ENCODE measurements around the gene PSMD7. TPM values are rescaled to one million over a fixed set of nuclear protein-coding genes. Genes with fewer than 3 reads are reported as not detected.

Gene PSMD7
- total and polyA plus RNA-seq, 8 donors: 19.5 to 39.7 (median 30.0) TPM

- no peaks in the 10 kb centered on the region for H3K9me3 ChIP-seq
- H3K4me3 ChIP-seq: peak overlapping the region in 2 of 4 donors; percentile 88 to 98
- H3K36me3 ChIP-seq: peaks cover 12 to 33% (median 13%) of the 10 kb centered on the region in 3 donors
- intact Hi-C loops (cut with DNase I): no loop called here
- no peak for TF ChIP-seq CTCF (IDR thresholded peaks at IDR 0.05)
- WGBS, 2 donors: 78 to 81% methylated on average over 2 of the region's 2 CpGs
- H3K4me1 ChIP-seq: peaks cover 0 to 23% (median 22%) of the 10 kb centered on the region in 3 donors
- no peaks in the 10 kb centered on the region for H3K27me3 ChIP-seq
- no peak for FAIRE-seq
- no peak for DNase-seq
- no peak overlapping the region for H3K27ac ChIP-seq
- ATAC-seq: no peak
Observed at GRCh38 chr16:74298104-74298503, 1.5 kb downstream of the PSMD7 start.

GRCh38 chr16:74302341-74302740, 5.7 kb downstream of the PSMD7 start:
- DNase-seq (no peak), FAIRE-seq (no peak), ATAC-seq (no peak)
- no peaks in the 10 kb centered on the region for H3K27me3 ChIP-seq
- H3K9me3 ChIP-seq: no peaks in the 10 kb centered on the region
- no peak overlapping the region for H3K4me3 ChIP-seq
- H3K27ac ChIP-seq: no peak overlapping the region
- intact Hi-C loops (cut with DNase I): no loop called here
- TF ChIP-seq CTCF (IDR thresholded peaks at IDR 0.05): no peak
- 82 to 84% methylated on average over 5 of the region's 5 CpGs for WGBS, 2 donors
- H3K4me1 ChIP-seq: peaks cover 0 to 14% (median 13%) of the 10 kb centered on the region in 3 donors
- H3K36me3 ChIP-seq: peaks cover 19 to 65% (median 45%) of the 10 kb centered on the region in 3 donors

GRCh38 chr16:74304164-74304834, 7.7 kb downstream of the PSMD7 start:
- 86 to 87% methylated on average over 10 of the region's 10 CpGs for WGBS, 2 donors
- H3K27me3 ChIP-seq: no peaks in the 10 kb centered on the region
- DNase-seq (no peak), ATAC-seq (peak in 1 of 4 donors; percentile 23), FAIRE-seq (no peak)
- H3K4me3 ChIP-seq: no peak overlapping the region
- no peaks in the 10 kb centered on the region for H3K9me3 ChIP-seq
- H3K27ac ChIP-seq: no peak overlapping the region
- TF ChIP-seq CTCF (IDR thresholded peaks at IDR 0.05): no peak
- H3K36me3 ChIP-seq: peaks cover 19 to 65% (median 45%) of the 10 kb centered on the region in 3 donors
- intact Hi-C loops (cut with DNase I): no loop called here
- no peaks in the 10 kb centered on the region for H3K4me1 ChIP-seq

GRCh38 chr16:74304835-74305176, 8.2 kb downstream of the PSMD7 start:
- H3K4me3 ChIP-seq: no peak overlapping the region
- H3K36me3 ChIP-seq: peaks cover 19 to 64% (median 45%) of the 10 kb centered on the region in 3 donors
- no peaks in the 10 kb centered on the region for H3K9me3 ChIP-seq
- 81% methylated on average over 2 of the region's 2 CpGs for WGBS, 2 donors
- DNase-seq: no peak
- H3K27me3 ChIP-seq: no peaks in the 10 kb centered on the region
- intact Hi-C loops (cut with DNase I): no loop called here
- no peak for TF ChIP-seq CTCF (IDR thresholded peaks at IDR 0.05)
- no peak overlapping the region for H3K27ac ChIP-seq
- FAIRE-seq: no peak
- no peaks in the 10 kb centered on the region for H3K4me1 ChIP-seq
- ATAC-seq: no peak

GRCh38 chr16:74305281-74305680, 8.7 kb downstream of the PSMD7 start:
- H3K9me3 ChIP-seq: no peaks in the 10 kb centered on the region
- H3K36me3 ChIP-seq: peaks cover 19 to 60% (median 45%) of the 10 kb centered on the region in 3 donors
- no peaks in the 10 kb centered on the region for H3K4me1 ChIP-seq
- TF ChIP-seq CTCF (IDR thresholded peaks at IDR 0.05): no peak
- FAIRE-seq: no peak
- no peaks in the 10 kb centered on the region for H3K27me3 ChIP-seq
- no peak for DNase-seq
- H3K27ac ChIP-seq: no peak overlapping the region
- no peak overlapping the region for H3K4me3 ChIP-seq
- 77% methylated on average over 11 of the region's 11 CpGs for WGBS, 2 donors
- no peak for ATAC-seq
- intact Hi-C loops (cut with DNase I): no loop called here
